Measurements from ENCODE around the gene TMEM106C.

The TMEM106C gene

DNA sequence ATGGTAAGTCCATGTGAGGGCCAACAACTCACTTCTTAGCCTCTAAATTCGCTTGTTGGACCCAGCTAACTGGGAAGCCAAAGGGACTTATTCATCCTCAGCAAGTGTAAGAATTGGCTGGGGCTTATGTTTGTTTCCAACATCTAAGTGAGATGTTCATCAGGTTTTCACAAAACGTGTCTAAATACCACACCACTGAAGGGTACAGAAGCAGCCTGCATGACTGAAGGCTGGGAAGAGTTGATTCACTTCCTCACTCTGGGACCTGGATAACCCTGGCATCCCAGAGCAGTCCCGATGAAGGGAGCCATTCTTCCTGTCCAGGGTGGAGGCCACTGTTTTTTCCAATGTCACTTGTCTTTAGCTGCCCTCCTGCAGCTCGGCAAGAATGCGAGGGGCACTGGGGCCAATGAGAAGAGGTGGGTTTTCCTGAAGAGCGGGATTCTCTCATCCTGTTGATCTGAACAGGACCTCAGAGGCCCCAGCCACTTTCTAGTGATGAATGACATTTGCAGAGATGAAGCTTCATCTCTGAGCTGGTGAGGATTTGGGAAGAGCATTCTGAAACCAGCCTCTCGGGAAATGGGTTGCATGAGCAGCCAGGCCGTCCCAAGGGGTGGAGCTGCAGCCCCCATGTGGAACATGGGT is 53.1 kb downstream of the TMEM106C start:
- no peak for DNase-seq (ENCODE audit: low read depth)

DNA sequence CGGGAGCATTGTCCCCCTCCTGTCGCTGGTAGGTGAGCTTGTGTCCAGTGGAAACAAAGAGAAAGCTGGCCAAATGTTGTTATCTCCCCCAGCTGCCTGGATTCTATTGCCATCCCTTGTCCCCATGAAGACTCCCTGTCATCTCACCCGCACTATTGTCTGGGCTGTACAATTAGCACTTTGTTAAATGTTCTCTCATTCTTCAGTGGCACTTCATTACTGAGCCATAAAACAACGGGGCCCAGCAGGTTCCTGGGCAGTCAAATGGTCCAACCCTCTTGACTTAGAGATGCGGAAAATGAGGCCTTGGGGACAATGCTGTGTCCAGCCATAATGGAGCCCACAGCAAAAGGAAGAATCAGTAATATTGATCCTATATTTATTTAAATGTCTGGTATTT is 54.1 kb downstream of the TMEM106C start:
- no peak for DNase-seq (ENCODE audit: low read depth)

DNA sequence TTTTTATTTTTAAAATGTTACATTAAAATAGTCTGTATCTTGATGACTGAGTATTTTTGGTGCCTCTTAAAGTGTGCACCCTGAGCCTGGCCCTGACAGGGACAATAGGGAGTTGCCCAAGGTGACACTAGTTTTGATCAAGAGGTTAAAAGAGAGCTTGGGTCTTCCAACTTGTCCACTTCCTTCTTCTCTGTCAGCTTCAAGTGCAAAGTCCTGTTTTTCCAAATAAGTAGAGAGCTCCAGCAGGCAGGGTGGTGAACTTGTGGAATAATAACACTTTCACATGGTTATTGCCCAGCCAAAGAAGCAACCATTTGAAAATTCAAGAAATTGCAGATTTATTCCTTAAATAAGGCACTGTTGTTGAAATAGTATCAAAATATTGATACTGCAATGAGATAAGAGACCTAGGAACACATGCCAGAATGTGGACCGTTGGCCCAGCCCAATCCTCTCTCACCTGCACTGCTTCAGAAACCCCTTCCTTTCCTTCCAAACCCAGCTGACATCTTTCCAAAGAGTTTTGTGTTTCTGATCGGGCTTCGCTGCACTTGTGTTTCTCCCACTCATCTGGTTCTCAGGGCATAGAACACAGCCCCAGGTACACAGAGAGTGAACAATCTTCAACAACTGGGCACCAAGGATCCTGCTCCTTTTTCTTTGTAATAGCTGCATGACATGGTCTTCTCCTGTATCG is 54.7 kb downstream of the TMEM106C start:
- DNase-seq (ENCODE audit: low read depth), result no peak

Data from stimulated activated CD8-positive, alpha-beta memory T cell treated with anti-CD3 and anti-CD28 coated beads, Interleukin-15, amount 100 ng/mL, for 24 hours (primary cell).